IPS-18a (cell line): ENCODE data around the gene MROH7.

Experiments
- H3K27ac ChIP-seq: one replicate; pipeline ENCODE4 v1.5.1; 2013; ENCODE audit warnings: low read length
- H3K27me3 ChIP-seq: one replicate; pipeline ENCODE4 v1.6.1; 2013; ENCODE audit warnings: mild to moderate bottlenecking, low read length; ENCODE audit not compliant: control insufficient read depth, insufficient read depth
- H3K36me3 ChIP-seq: one replicate; pipeline ENCODE4 v1.6.1; 2013; ENCODE audit warnings: low read depth, low read length; ENCODE audit not compliant: control insufficient read depth
- H3K4me1 ChIP-seq: one replicate; pipeline ENCODE4 v1.6.1; 2013; ENCODE audit warnings: low read depth, low read length; ENCODE audit not compliant: control insufficient read depth
- H3K4me3 ChIP-seq: one replicate; pipeline ENCODE4 v1.5.1; 2013; ENCODE audit warnings: low read length
- H3K9ac ChIP-seq: one replicate; pipeline ENCODE4 v1.6.1; 2013; ENCODE audit warnings: mild to moderate bottlenecking, low read length, moderate library complexity
- H3K9me3 ChIP-seq: one replicate; pipeline ENCODE4 v1.6.1; 2013; ENCODE audit warnings: low read depth, low read length; ENCODE audit not compliant: control insufficient read depth

MROH7 gene

GRCh38 chr1:54643736-54644135 is 2.1 kb downstream of the MROH7 start:
- no peaks in the 10 kb centered on the region for H3K27me3 ChIP-seq
- no peak overlapping the region for H3K9ac ChIP-seq
- peaks cover 7% of the 10 kb centered on the region for H3K9me3 ChIP-seq
- H3K4me3 ChIP-seq = no peak overlapping the region
- H3K27ac ChIP-seq = no peak overlapping the region
- H3K4me1 ChIP-seq = no peaks in the 10 kb centered on the region
- no peaks in the 10 kb centered on the region for H3K36me3 ChIP-seq

- no peak overlapping the region for H3K4me3 ChIP-seq
- H3K4me1 ChIP-seq = no peaks in the 10 kb centered on the region
- no peak overlapping the region for H3K9ac ChIP-seq
- no peaks in the 10 kb centered on the region for H3K36me3 ChIP-seq
- peaks cover 7% of the 10 kb centered on the region for H3K9me3 ChIP-seq
- H3K27ac ChIP-seq = no peak overlapping the region
- H3K27me3 ChIP-seq = no peaks in the 10 kb centered on the region
Measured at GRCh38 chr1:54645806-54646676, 4.5 kb downstream of the MROH7 start.

GRCh38 chr1:54649130-54649898 is 7.7 kb downstream of the MROH7 start:
- H3K27ac ChIP-seq = no peak overlapping the region
- H3K9ac ChIP-seq = no peak overlapping the region
- H3K36me3 ChIP-seq = no peaks in the 10 kb centered on the region
- H3K4me3 ChIP-seq = no peak overlapping the region
- H3K9me3 ChIP-seq = peaks cover under 1% of the 10 kb centered on the region
- no peaks in the 10 kb centered on the region for H3K27me3 ChIP-seq
- H3K4me1 ChIP-seq = no peaks in the 10 kb centered on the region

GRCh38 chr1:54649921-54650320 is 8.3 kb downstream of the MROH7 start:
- no peaks in the 10 kb centered on the region for H3K9me3 ChIP-seq
- no peak overlapping the region for H3K9ac ChIP-seq
- H3K36me3 ChIP-seq = no peaks in the 10 kb centered on the region
- no peaks in the 10 kb centered on the region for H3K4me1 ChIP-seq
- no peaks in the 10 kb centered on the region for H3K27me3 ChIP-seq
- no peak overlapping the region for H3K4me3 ChIP-seq
- H3K27ac ChIP-seq = no peak overlapping the region

- Histone ChIP-seq H3K27ac (no peak overlapping the region), H3K4me3 (no peak overlapping the region), H3K4me1 (no peaks in the 10 kb centered on the region), H3K36me3 (no peaks in the 10 kb centered on the region), H3K9me3 (no peaks in the 10 kb centered on the region), H3K27me3 (no peaks in the 10 kb centered on the region), H3K9ac (no peak overlapping the region)
Measured at GRCh38 chr1:54650417-54650816, 8.8 kb downstream of the MROH7 start.

GRCh38 chr1:54651608-54652007 is 10.0 kb downstream of the MROH7 start:
- no peak overlapping the region for H3K4me3 ChIP-seq
- no peaks in the 10 kb centered on the region for H3K36me3 ChIP-seq
- H3K4me1 ChIP-seq = no peaks in the 10 kb centered on the region
- H3K9me3 ChIP-seq = no peaks in the 10 kb centered on the region
- H3K9ac ChIP-seq = no peak overlapping the region
- H3K27me3 ChIP-seq = no peaks in the 10 kb centered on the region
- no peak overlapping the region for H3K27ac ChIP-seq

GRCh38 chr1:54652168-54652567 is 10.6 kb downstream of the MROH7 start:
- Histone ChIP-seq H3K4me3 (no peak overlapping the region), H3K27ac (no peak overlapping the region), H3K4me1 (no peaks in the 10 kb centered on the region), H3K27me3 (no peaks in the 10 kb centered on the region), H3K9ac (no peak overlapping the region), H3K36me3 (no peaks in the 10 kb centered on the region), H3K9me3 (no peaks in the 10 kb centered on the region)

- Histone ChIP-seq H3K9me3 (peaks cover 1% of the 10 kb centered on the region), H3K27ac (no peak overlapping the region), H3K27me3 (no peaks in the 10 kb centered on the region), H3K36me3 (no peaks in the 10 kb centered on the region), H3K9ac (no peak overlapping the region), H3K4me1 (no peaks in the 10 kb centered on the region), H3K4me3 (no peak overlapping the region)
Measured at GRCh38 chr1:54653036-54653435, 11.4 kb downstream of the MROH7 start.

- H3K27me3 ChIP-seq = no peaks in the 10 kb centered on the region
- no peak overlapping the region for H3K4me3 ChIP-seq
- H3K27ac ChIP-seq = no peak overlapping the region
- H3K9me3 ChIP-seq = peaks cover 8% of the 10 kb centered on the region
- H3K4me1 ChIP-seq = no peaks in the 10 kb centered on the region
- H3K9ac ChIP-seq = no peak overlapping the region
- no peaks in the 10 kb centered on the region for H3K36me3 ChIP-seq
Measured at GRCh38 chr1:54658164-54658913, 16.8 kb downstream of the MROH7 start.

- Histone ChIP-seq H3K27ac (no peak overlapping the region), H3K27me3 (no peaks in the 10 kb centered on the region), H3K4me1 (no peaks in the 10 kb centered on the region), H3K9me3 (no peaks in the 10 kb centered on the region), H3K36me3 (no peaks in the 10 kb centered on the region), H3K4me3 (no peak overlapping the region), H3K9ac (no peak overlapping the region)
Measured at GRCh38 chr1:54663725-54664124, 22.1 kb downstream of the MROH7 start.

GRCh38 chr1:54664364-54664763 is 22.8 kb downstream of the MROH7 start:
- H3K9ac ChIP-seq = no peak overlapping the region
- no peaks in the 10 kb centered on the region for H3K27me3 ChIP-seq
- no peak overlapping the region for H3K27ac ChIP-seq
- no peak overlapping the region for H3K4me3 ChIP-seq
- H3K9me3 ChIP-seq = no peaks in the 10 kb centered on the region
- no peaks in the 10 kb centered on the region for H3K36me3 ChIP-seq
- H3K4me1 ChIP-seq = no peaks in the 10 kb centered on the region
